ENCODE data around the gene VPS4B.

GRCh38 chr18:63368611-63369010, 53.7 kb downstream of the VPS4B start:
- TF ChIP-seq POLR2A (IDR thresholded peaks at IDR 0.05) (no peak), CTCF (IDR thresholded peaks at IDR 0.05) (no peak)
